ENCODE data around the gene SPRN.

DNA sequence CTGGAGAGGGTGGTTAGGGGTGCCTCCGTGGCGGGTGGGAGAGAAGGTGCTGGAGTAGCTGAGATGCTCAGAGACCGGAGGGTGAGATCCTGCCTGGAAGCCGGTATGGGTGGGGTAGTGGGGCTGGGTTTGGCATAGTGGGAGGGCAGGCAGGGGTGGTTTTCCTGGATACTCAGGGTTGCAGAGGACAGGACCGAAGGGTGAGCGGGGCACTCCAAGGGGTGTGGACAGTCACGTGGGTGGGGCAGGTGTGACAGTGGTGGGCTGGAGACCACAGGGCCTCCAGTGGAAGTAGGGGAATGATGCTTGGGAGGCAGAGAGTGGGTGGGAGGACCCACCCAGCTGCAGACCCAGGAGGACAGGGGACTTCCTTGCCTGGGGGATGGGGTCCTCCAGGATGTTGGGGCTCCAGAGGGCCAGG lies 31.2 kb upstream of the SPRN start:
- TF ChIP-seq TAF1 (IDR thresholded peaks at IDR 0.05; ENCODE audit: borderline replicate concordance, insufficient read depth, low read length) (no peak), POLR2AphosphoS5 (IDR thresholded peaks at IDR 0.05; ENCODE audit: low read depth, low read length) (no peak), FOXP2 (optimal IDR thresholded peaks at IDR 0.05; ENCODE audit: borderline replicate concordance, extremely low read depth, extremely low read length, insufficient read depth) (no peak)
- TF ChIP-seq, protein P1, sequence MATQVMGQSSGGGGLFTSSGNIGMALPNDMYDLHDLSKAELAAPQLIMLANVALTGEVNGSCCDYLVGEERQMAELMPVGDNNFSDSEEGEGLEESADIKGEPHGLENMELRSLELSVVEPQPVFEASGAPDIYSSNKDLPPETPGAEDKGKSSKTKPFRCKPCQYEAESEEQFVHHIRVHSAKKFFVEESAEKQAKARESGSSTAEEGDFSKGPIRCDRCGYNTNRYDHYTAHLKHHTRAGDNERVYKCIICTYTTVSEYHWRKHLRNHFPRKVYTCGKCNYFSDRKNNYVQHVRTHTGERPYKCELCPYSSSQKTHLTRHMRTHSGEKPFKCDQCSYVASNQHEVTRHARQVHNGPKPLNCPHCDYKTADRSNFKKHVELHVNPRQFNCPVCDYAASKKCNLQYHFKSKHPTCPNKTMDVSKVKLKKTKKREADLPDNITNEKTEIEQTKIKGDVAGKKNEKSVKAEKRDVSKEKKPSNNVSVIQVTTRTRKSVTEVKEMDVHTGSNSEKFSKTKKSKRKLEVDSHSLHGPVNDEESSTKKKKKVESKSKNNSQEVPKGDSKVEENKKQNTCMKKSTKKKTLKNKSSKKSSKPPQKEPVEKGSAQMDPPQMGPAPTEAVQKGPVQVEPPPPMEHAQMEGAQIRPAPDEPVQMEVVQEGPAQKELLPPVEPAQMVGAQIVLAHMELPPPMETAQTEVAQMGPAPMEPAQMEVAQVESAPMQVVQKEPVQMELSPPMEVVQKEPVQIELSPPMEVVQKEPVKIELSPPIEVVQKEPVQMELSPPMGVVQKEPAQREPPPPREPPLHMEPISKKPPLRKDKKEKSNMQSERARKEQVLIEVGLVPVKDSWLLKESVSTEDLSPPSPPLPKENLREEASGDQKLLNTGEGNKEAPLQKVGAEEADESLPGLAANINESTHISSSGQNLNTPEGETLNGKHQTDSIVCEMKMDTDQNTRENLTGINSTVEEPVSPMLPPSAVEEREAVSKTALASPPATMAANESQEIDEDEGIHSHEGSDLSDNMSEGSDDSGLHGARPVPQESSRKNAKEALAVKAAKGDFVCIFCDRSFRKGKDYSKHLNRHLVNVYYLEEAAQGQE (IDR thresholded peaks at IDR 0.05; ENCODE audit: insufficient read depth in 1 of 2, low read depth in 2 of 2, low read length in 2 of 2) = no peak
